WERI-Rb-1 (cell line): ENCODE measurements around the gene NAE1.

Source experiments
- DNase-seq: peaks from one replicate; pipeline ENCODE4 v3.0.0-alpha.2; 2020
- H3K27ac ChIP-seq: fragments of 250-450 bp; sonication (Bioruptor Pico); 2 replicates; pipeline ENCODE4 v1.5.1; 2020; ENCODE audit warnings: mild to moderate bottlenecking, moderate library complexity
- H3K27me3 ChIP-seq: fragments of 250-450 bp; sonication (Bioruptor Pico); 2 replicates; pipeline ENCODE4 v1.5.1; 2021; ENCODE audit warnings: mild to moderate bottlenecking, low read depth, moderate library complexity; ENCODE audit not compliant: insufficient read depth, severe bottlenecking
- H3K36me3 ChIP-seq: fragments of 250-450 bp; sonication (Bioruptor Pico); 2 replicates; pipeline ENCODE4 v1.5.1; 2020; ENCODE audit warnings: mild to moderate bottlenecking, moderate library complexity
- H3K4me3 ChIP-seq: 2 replicates; pipeline ENCODE4 v1.5.1; 2011; ENCODE audit warnings: low read depth, mild to moderate bottlenecking, control low read depth, low read length
- H3K9me3 ChIP-seq: fragments of 250-450 bp; sonication (Bioruptor Pico); 2 replicates; pipeline ENCODE4 v1.5.1; 2021; ENCODE audit warnings: mild to moderate bottlenecking, moderate library complexity; ENCODE audit not compliant: severe bottlenecking
- CTCF ChIP-seq: IDR thresholded peaks from 2 replicates; pipeline ENCODE4 v1.5.1; 2011; ENCODE audit warnings: low read depth, mild to moderate bottlenecking, control low read depth, inconsistent platforms, low read length

Gene NAE1

DNA sequence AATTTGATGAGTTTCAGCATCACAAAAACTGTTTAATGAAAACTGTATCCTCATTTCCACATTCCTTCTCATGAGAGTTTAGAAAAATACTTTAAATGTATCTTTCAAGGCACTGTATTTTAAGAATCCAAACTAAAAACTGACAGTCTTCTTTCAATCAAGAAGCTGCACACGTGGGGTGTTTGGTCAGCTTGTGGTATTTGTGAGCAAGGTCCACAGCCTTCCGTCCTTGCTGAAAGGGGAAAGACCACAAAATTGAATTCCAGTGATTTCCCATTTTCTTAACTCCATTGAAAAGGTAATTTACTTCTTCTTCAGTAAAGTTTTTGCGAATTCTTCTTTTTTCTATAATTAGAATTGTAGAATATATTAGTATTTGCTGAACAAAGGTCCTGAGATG, 76.0 kb downstream of the NAE1 start:
- no peak for DNase-seq
- no peak overlapping the region for H3K4me3 ChIP-seq
- no peak overlapping the region for H3K27ac ChIP-seq
- H3K27me3 ChIP-seq, result no peaks in the 10 kb centered on the region
- no peaks in the 10 kb centered on the region for H3K9me3 ChIP-seq
- peaks cover 8% of the 10 kb centered on the region for H3K36me3 ChIP-seq
- TF ChIP-seq CTCF, result no peak

- Histone ChIP-seq H3K4me3 (no peak overlapping the region), H3K9me3 (no peaks in the 10 kb centered on the region), H3K36me3 (peaks cover 14% of the 10 kb centered on the region), H3K27ac (no peak overlapping the region), H3K27me3 (no peaks in the 10 kb centered on the region)
- DNase-seq, result no peak
- no peak for TF ChIP-seq CTCF
These were observed 76.6 kb downstream of the NAE1 start for GRCh38 chr16:66754211-66754610.

- Histone ChIP-seq H3K4me3 (no peak overlapping the region), H3K36me3 (peaks cover 24% of the 10 kb centered on the region), H3K27ac (no peak overlapping the region), H3K27me3 (no peaks in the 10 kb centered on the region), H3K9me3 (no peaks in the 10 kb centered on the region)
- no peak for TF ChIP-seq CTCF
- DNase-seq, result no peak
These were observed 77.8 kb downstream of the NAE1 start for GRCh38 chr16:66752958-66753357.
